C4-2B (cell line): Measurements from ENCODE around the gene RCOR2.

Experiments used
- CTCF ChIP-seq: fragments of 450-650 bp; conservative IDR thresholded peaks from 2 replicates; pipeline ENCODE4 v1.5.1; 2017; ENCODE audit warnings: mild to moderate bottlenecking
- ZFX ChIP-seq: fragments of 450-650 bp; IDR thresholded peaks from 2 replicates; pipeline ENCODE4 v1.6.1; 2017

- no peak for TF ChIP-seq CTCF
- no peak for TF ChIP-seq ZFX
Observed at GRCh38 chr11:63905179-63905578, 11.8 kb downstream of the RCOR2 start.
